GM04504 (cell line): Measurements from ENCODE around the gene KCNH3.

Experiments used
- DNase-seq: peaks from one replicate; pipeline ENCODE4 v3.0.0-alpha.2; 2012; ENCODE audit warnings: low read depth

KCNH3 gene

DNA sequence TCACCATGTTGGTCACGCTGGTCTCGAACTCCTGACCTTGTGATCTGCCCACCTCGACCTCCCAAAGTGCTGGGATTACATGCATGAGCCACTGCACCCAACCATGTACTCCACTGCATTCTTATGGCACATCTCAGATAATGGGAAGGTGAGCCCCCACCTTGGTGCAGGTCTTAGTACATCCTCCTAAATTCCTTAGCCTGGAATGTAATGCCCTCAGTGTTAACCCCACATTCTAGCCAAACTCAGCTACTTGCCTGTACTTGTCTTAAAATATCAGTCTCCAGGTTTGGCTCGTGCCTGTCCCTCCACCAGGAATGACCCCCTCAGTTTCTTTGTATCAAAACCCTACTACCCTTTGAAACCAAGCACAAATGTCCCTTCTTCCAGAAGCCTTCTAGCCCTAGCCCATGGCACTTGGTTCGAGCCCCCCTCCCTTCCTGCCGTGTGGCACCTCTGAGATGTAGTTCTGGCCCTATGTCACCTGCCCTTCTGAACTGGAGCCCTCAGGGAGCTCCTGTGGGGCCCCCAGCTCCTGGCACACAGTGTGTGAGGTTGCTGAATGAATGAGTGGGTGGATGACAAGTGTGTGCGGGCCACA is 8.4 kb downstream of the KCNH3 start:
- DNase-seq, result no peak

GRCh38 chr12:49548481-49548821 is 9.6 kb downstream of the KCNH3 start:
- DNase-seq, result no peak

- DNase-seq, result no peak
Measured at GRCh38 chr12:49548822-49549648, 10.2 kb downstream of the KCNH3 start.

- DNase-seq, result no peak
Measured at GRCh38 chr12:49549735-49550692, 11.2 kb downstream of the KCNH3 start.

- no peak for DNase-seq
Measured at GRCh38 chr12:49550693-49551252, 11.9 kb downstream of the KCNH3 start.

DNA sequence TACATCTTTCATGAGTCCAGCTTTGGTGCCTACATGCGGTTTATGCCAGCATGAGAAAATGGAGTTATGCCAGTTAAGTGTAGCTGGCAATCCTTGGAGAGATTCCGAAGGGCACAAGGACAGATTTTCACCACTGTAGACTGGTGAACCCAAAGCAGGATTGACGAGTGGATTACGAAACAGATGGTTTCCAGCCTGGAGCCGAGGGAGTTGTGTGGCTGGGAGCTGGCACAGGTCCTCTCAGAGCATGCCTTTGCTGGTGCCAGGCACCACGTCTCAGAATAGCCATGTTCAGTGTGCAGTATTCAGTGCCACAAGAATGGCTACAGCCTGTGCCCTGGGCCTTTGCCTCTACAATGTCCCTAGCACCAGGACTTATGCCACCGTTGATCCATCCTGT is 13.2 kb downstream of the KCNH3 start:
- DNase-seq, result no peak

DNA sequence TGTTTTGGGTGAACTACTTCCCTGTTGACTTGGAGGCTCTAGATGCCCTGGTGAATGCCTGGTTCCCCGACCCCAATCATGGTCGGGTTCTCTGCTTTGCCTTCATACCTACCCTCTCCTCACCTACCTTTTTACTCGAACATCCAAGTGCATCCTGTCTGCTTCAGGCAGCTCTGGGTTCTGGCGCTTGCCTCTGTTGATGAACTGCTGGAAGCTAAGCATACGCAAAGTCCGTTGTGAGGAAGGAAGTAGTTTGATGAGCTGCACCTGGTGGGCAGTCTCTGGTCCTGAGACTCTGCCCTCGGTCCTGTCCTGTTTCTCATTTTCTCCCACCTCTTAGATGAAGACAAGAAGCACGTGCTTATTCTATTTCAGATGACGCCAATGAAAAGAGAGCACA is 13.6 kb downstream of the KCNH3 start:
- no peak for DNase-seq

- DNase-seq, result no peak
Measured at GRCh38 chr12:49552899-49553298, 14.1 kb downstream of the KCNH3 start.

- no peak for DNase-seq
Measured at GRCh38 chr12:49553512-49554088, 14.8 kb downstream of the KCNH3 start.

- DNase-seq, result no peak
Measured at GRCh38 chr12:49554266-49554665, 15.4 kb downstream of the KCNH3 start.

DNA sequence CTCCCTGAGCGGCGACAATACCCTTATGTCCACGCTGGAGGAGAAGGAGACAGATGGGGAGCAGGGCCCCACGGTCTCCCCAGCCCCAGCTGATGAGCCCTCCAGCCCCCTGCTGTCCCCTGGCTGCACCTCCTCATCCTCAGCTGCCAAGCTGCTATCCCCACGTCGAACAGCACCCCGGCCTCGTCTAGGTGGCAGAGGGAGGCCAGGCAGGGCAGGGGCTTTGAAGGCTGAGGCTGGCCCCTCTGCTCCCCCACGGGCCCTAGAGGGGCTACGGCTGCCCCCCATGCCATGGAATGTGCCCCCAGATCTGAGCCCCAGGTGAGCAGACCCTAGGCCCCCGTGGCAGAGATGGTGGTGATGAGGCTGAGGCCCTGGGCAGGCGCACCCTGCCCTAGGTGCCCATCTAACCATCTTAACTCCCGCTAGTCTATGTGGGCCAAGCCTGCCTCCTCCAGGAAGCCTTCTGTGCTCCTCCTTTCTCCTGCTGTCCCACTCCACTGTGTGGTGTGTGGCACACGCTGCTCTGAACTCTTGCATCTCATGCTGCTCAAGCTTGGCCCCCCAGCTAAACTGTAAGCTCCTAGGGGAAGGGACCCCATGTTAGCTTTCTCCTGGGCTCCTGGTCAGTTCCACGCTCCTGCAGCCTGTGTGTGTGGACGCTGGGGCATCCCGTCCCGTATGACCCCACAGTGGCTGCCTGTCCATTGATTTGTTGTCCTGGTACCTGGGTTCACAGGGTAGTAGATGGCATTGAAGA is 17.0 kb downstream of the KCNH3 start:
- DNase-seq, result no peak

DNA sequence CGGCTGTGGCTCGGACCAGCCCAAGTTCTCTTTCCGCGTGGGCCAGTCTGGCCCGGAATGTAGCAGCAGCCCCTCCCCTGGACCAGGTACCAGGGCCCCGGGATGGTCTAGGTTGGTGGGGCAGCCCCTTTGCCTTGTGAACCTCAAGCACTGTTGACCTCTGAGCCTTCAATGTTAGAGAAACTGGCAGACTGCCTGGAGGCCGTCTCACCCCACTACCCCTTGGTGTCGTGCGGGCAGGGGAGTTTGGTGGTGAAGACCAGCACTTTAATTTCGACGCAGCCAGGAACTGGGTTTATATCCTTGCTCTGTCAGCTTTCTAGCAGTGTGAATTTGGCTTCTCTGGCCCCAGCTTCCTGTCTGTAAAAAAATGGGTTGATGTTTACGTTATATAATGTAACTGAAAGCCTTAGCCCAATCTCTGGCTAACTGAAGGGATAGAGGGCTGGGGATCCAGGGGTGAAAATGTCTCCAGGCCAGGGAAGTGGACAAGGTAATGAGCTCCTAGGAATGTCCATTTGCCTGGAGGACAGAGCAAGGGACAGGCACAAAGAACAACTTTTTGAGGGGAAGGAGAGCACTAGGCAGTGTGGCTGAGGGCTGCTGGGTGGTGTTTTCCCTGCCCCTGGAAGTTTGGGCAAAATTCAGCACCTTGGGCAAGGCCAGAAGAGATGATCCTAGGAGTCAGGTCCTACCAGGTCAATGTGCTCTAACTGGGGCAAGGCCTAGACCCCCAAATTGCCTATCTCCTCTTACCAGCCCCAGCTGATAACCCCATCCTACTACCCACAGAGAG is 17.8 kb downstream of the KCNH3 start:
- DNase-seq, result no peak

DNA sequence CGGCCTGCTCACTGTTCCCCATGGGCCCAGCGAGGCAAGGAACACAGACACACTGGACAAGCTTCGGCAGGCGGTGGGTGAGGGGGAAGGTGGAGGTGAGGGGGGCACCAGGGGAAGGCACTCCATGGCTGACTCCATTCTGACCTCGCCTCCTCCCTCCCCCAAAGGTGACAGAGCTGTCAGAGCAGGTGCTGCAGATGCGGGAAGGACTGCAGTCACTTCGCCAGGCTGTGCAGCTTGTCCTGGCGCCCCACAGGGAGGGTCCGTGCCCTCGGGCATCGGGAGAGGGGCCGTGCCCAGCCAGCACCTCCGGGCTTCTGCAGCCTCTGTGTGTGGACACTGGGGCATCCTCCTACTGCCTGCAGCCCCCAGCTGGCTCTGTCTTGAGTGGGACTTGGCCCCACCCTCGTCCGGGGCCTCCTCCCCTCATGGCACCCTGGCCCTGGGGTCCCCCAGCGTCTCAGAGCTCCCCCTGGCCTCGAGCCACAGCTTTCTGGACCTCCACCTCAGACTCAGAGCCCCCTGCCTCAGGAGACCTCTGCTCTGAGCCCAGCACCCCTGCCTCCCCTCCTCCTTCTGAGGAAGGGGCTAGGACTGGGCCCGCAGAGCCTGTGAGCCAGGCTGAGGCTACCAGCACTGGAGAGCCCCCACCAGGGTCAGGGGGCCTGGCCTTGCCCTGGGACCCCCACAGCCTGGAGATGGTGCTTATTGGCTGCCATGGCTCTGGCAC is 18.5 kb downstream of the KCNH3 start:
- DNase-seq, result no peak

- no peak for DNase-seq
Measured at GRCh38 chr12:49557917-49558215, 19.0 kb downstream of the KCNH3 start.

GRCh38 chr12:49558526-49558925 is 19.7 kb downstream of the KCNH3 start:
- no peak for DNase-seq

DNA sequence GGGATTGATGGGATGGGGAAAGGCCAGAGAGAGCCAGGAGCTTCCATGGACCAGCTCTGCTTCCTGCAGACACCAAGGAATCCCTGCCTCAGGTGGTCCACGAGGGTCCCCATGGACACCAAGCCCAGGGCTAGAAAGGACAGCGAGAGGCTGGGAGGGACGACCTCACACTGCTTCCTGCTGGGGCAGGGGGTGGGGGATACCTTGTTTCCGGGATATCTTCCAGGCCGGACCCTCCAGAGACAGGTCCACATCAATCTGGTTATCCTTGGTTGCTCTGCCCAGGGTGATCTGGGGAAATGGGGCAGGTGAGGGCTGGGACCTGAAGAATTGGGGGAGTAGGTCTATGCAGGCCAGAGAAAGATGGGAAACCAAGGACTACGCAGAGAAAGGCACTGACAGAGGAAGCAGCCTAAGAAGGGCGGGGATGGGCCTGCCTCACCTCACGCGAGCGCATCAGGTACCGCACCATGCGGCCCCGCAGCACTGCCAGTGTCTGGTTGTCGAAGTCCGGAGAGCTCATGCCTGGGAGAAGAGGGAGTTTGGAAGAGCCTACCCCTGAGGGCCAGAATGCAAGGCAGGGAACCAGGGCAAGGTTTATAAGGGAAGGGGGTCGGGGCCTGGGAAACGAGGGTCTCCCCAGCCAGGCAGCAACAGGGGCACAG is 20.3 kb downstream of the KCNH3 start:
- no peak for DNase-seq

DNA sequence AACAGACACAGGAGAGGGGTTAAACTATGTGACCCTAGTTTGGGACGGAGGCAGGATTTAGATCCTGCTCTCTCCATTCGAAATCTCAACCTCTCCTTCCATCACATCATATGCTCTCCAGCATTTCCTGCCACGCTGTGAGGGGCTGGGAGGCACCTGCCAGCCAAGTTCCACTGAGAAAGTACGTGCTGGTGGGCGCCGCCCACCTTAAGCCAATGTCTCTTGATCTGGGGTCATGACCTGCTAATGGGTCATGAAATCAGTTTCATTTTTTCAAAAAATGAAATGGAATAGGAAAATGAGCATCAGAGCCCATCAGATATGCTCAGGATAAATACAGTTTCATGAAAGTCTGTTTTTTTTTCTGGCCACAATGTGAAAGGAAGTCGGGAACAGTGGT is 21.9 kb downstream of the KCNH3 start:
- no peak for DNase-seq

- DNase-seq, result no peak
Measured at GRCh38 chr12:49562233-49562632, 23.4 kb downstream of the KCNH3 start.

- DNase-seq, result no peak
Measured at GRCh38 chr12:49562831-49563230, 24.0 kb downstream of the KCNH3 start.
